OCI-LY3 (cell line): Measurements from ENCODE around the gene SLC16A4.

Experiments
- CTCF ChIP-seq: fragments of 200-600, 300-600 bp; sonication (generic); IDR thresholded peaks from 2 replicates; pipeline ENCODE4 v1.5.1; 2014; ENCODE audit warnings: antibody characterized with exemption, low read length, low read depth
- EZH2phosphoT487 ChIP-seq: fragments of 200-600 bp; shearing (Covaris generic); IDR thresholded peaks from 2 replicates; pipeline ENCODE4 v1.6.1; 2018; ENCODE audit warnings: antibody characterized with exemption, mixed run types, low read depth

GRCh38 chr1:110436635-110437034, 45.8 kb upstream of the SLC16A4 start:
- TF ChIP-seq CTCF (no peak), EZH2phosphoT487 (no peak)
